HG03521 (cell line): ENCODE data around the gene PRAME.
A peak's percentile ranks its signal among the peaks of the same experiment; 100 is the strongest.
"Not testable (repeated sequence)": the region's sequence is repeated elsewhere in the genome, so short reads cannot be mapped to it uniquely, and the experiment has no call there.

ENCODE experiments used
- ATAC-seq: cut with Tn5 transposase; IDR thresholded peaks from one replicate; pipeline ENCODE4 v1.9.1; 2021; ENCODE audit warnings: mild to moderate bottlenecking, moderate library complexity; ENCODE audit not compliant: unreplicated experiment

The PRAME gene

GRCh38 chr22:22558972-22559603 lies at the start of gene PRAME:
Gene PRAME (minus strand): TSS chr22:22559265. CDS start chr22:22556832, 2,433 bp downstream.
- no peak for ATAC-seq

- ATAC-seq = not testable (repeated sequence)
Measured at GRCh38 chr22:22608022-22608421, 49.0 kb upstream of the PRAME start.

- ATAC-seq = no peak
Measured at GRCh38 chr22:22605074-22605404, 46.0 kb upstream of the PRAME start.

- ATAC-seq = no peak
Measured at GRCh38 chr22:22604326-22605073, 45.4 kb upstream of the PRAME start.

- no peak for ATAC-seq
Measured at GRCh38 chr22:22603470-22603947, 44.4 kb upstream of the PRAME start.

- ATAC-seq = no peak
Measured at GRCh38 chr22:22600531-22601261, 41.6 kb upstream of the PRAME start.

GRCh38 chr22:22599248-22599647 lies 40.2 kb upstream of the PRAME start:
- no peak for ATAC-seq

- ATAC-seq = no peak
Measured at GRCh38 chr22:22598144-22598543, 39.1 kb upstream of the PRAME start.

- no peak for ATAC-seq
Measured at GRCh38 chr22:22595001-22595835, 36.2 kb upstream of the PRAME start.

- peak; percentile 51 for ATAC-seq
Measured at GRCh38 chr22:22593964-22594656, 35.0 kb upstream of the PRAME start.

GRCh38 chr22:22593250-22593649 lies 34.2 kb upstream of the PRAME start:
- ATAC-seq = no peak

- no peak for ATAC-seq
Measured at GRCh38 chr22:22591348-22592299, 32.6 kb upstream of the PRAME start.

- no peak for ATAC-seq
Measured at GRCh38 chr22:22590136-22590891, 31.2 kb upstream of the PRAME start.

GRCh38 chr22:22588485-22589164 lies 29.6 kb upstream of the PRAME start:
- ATAC-seq = no peak

GRCh38 chr22:22587577-22588188 lies 28.6 kb upstream of the PRAME start:
- no peak for ATAC-seq

- ATAC-seq = no peak
Measured at GRCh38 chr22:22584722-22585121, 25.7 kb upstream of the PRAME start.

GRCh38 chr22:22583030-22583429 lies 24.0 kb upstream of the PRAME start:
- no peak for ATAC-seq
